ENCODE results near the gene FAM209B.
"Not testable (repeated sequence)": the region's sequence is repeated elsewhere in the genome, so short reads cannot be mapped to it uniquely, and the experiment has no call there.

Gene FAM209B

GRCh38 chr20:56532946-56533345, at the start of gene FAM209B:
FAM209B (plus strand) TSS chr20:56533246; CDS start chr20:56533342, 96 bp downstream.
- H3K27ac Mint-ChIP-seq; H3K4me3 Mint-ChIP-seq; H3K4me1 Mint-ChIP-seq; H3K36me3 Mint-ChIP-seq (ENCODE audit: low read depth); H3K9me3 Mint-ChIP-seq: not testable (repeated sequence)
- peaks cover 13% of the 10 kb centered on the region for H3K27me3 Mint-ChIP-seq (ENCODE audit: low read depth)

- H3K4me1 Mint-ChIP-seq: no peaks in the 10 kb centered on the region
- no peaks in the 10 kb centered on the region for H3K27me3 Mint-ChIP-seq (ENCODE audit: low read depth)
- H3K4me3 Mint-ChIP-seq: no peak overlapping the region
- H3K9me3 Mint-ChIP-seq: no peaks in the 10 kb centered on the region
- no peak overlapping the region for H3K27ac Mint-ChIP-seq
- no peak for TF ChIP-seq CTCF (IDR thresholded peaks at IDR 0.05; ENCODE audit: unreplicated experiment in 3 of 3)
- peaks cover 77% of the 10 kb centered on the region for H3K36me3 Mint-ChIP-seq (ENCODE audit: low read depth)
Observed at GRCh38 chr20:56483970-56484369, 49.1 kb upstream of the FAM209B start.

- H3K9me3 Mint-ChIP-seq: no peaks in the 10 kb centered on the region
- peaks cover 75% of the 10 kb centered on the region for H3K36me3 Mint-ChIP-seq (ENCODE audit: low read depth)
- no peak for TF ChIP-seq CTCF (IDR thresholded peaks at IDR 0.05; ENCODE audit: unreplicated experiment in 3 of 3)
- H3K4me3 Mint-ChIP-seq: no peak overlapping the region
- H3K27me3 Mint-ChIP-seq (ENCODE audit: low read depth): no peaks in the 10 kb centered on the region
- no peaks in the 10 kb centered on the region for H3K4me1 Mint-ChIP-seq
- H3K27ac Mint-ChIP-seq: no peak overlapping the region
Observed at GRCh38 chr20:56487216-56487615, 45.8 kb upstream of the FAM209B start.

GRCh38 chr20:56488566-56488965, 44.5 kb upstream of the FAM209B start:
- no peak overlapping the region for H3K27ac Mint-ChIP-seq
- no peaks in the 10 kb centered on the region for H3K27me3 Mint-ChIP-seq (ENCODE audit: low read depth)
- H3K4me1 Mint-ChIP-seq: no peaks in the 10 kb centered on the region
- TF ChIP-seq CTCF (IDR thresholded peaks at IDR 0.05; ENCODE audit: unreplicated experiment in 3 of 3): no peak
- no peaks in the 10 kb centered on the region for H3K9me3 Mint-ChIP-seq
- H3K4me3 Mint-ChIP-seq: no peak overlapping the region
- peaks cover 72% of the 10 kb centered on the region for H3K36me3 Mint-ChIP-seq (ENCODE audit: low read depth)

GRCh38 chr20:56501116-56501515, 31.9 kb upstream of the FAM209B start:
- H3K27ac Mint-ChIP-seq: no peak overlapping the region
- no peak for TF ChIP-seq CTCF (IDR thresholded peaks at IDR 0.05; ENCODE audit: unreplicated experiment in 3 of 3)
- peaks cover 3% of the 10 kb centered on the region for H3K4me1 Mint-ChIP-seq
- peaks cover 3% of the 10 kb centered on the region for H3K9me3 Mint-ChIP-seq
- peaks cover 24% of the 10 kb centered on the region for H3K36me3 Mint-ChIP-seq (ENCODE audit: low read depth)
- no peak overlapping the region for H3K4me3 Mint-ChIP-seq
- H3K27me3 Mint-ChIP-seq (ENCODE audit: low read depth): no peaks in the 10 kb centered on the region

- Mint-ChIP-seq H3K27me3 (ENCODE audit: low read depth) (no peaks in the 10 kb centered on the region), H3K27ac (no peak overlapping the region), H3K36me3 (ENCODE audit: low read depth) (peaks cover 11% of the 10 kb centered on the region), H3K4me1 (peaks cover 6% of the 10 kb centered on the region), H3K9me3 (no peaks in the 10 kb centered on the region), H3K4me3 (no peak overlapping the region)
- TF ChIP-seq CTCF (IDR thresholded peaks at IDR 0.05; ENCODE audit: unreplicated experiment in 3 of 3): no peak
Observed at GRCh38 chr20:56503916-56504315, 29.1 kb upstream of the FAM209B start.

Data from nephron (organoid).